A549 (cell line): ENCODE results near the gene IRF9. TPM values are rescaled to one million over a fixed set of nuclear protein-coding genes. Genes with fewer than 3 reads are reported as not detected.

ENCODE experiments used
- ATAC-seq, 2 experiments: fragments of 200-7000 bp in 1 of 2; fragments of >200 bp in 1 of 2; cut with Nextera tagmentation in 1 of 2; cut with Tn5 transposase in 1 of 2; 3 replicates each; pipeline versions ENCODE4 v1.8.0 to v1.9.1; 2018 to 2020; ENCODE audit warnings: mild to moderate bottlenecking in 1 of 2, moderate library complexity in 1 of 2
- CTCF ChIA-PET: fragments of 300-600 bp; sonication (Branson Sonifier 250); formaldehyde crosslinking; extraction: SDS; loops from one replicate; lab custom pipeline; 2021; ENCODE audit warnings: antibody characterized with exemption, inconsistent platforms; lab: Yijun Ruan, JAX
- POLR2A ChIA-PET: fragments of 350-600 bp; formaldehyde crosslinking; extraction: SDS; loops from one replicate; lab custom pipeline; 2021; ENCODE audit warnings: antibody characterized with exemption, inconsistent platforms; lab: Yijun Ruan, JAX
- DNase-seq, 2 experiments: peaks; one replicate each; pipeline versions ENCODE4 v3.0.0 to v3.0.0-alpha.2; 2011 to 2016; ENCODE audit warnings: low read depth in 1 of 2, low spot score in 1 of 2
- FAIRE-seq: peaks from 2 replicates; lab custom pipeline; 2011; peaks lifted over from hg19 to GRCh38; lab: Jason Lieb, UNC
- H3K27ac ChIP-seq, 2 experiments: fragments of >200 bp; sonication (Bioruptor Twin); formaldehyde crosslinking; 3 replicates each; pipeline ENCODE4 v1.5.1; 2016 to 2017
- H3K4me1 ChIP-seq: fragments of >200 bp; sonication (Bioruptor Twin); formaldehyde crosslinking; 3 replicates; pipeline ENCODE4 v1.6.1; 2016
- H3K4me2 ChIP-seq: fragments of >200 bp; sonication (Bioruptor Twin); formaldehyde crosslinking; 3 replicates; pipeline ENCODE4 v1.6.1; 2016
- H3K4me3 ChIP-seq: fragments of >200 bp; sonication (Bioruptor Twin); formaldehyde crosslinking; 3 replicates; pipeline ENCODE4 v1.5.1; 2016
- H3K9me3 ChIP-seq: fragments of >200 bp; sonication (Bioruptor Twin); formaldehyde crosslinking; 3 replicates; pipeline ENCODE4 v1.6.1; 2016
- CBX2 ChIP-seq: fragments of 200-600 bp; sonication (generic); IDR thresholded peaks from 2 replicates; pipeline ENCODE4 v1.6.1; 2016; ENCODE audit warnings: low read depth, mild to moderate bottlenecking, borderline replicate concordance
- EHMT2 ChIP-seq: fragments of 200-600 bp; sonication (generic); IDR thresholded peaks from 2 replicates; pipeline ENCODE4 v1.6.1; 2016; ENCODE audit warnings: antibody characterized with exemption, low read depth, mild to moderate bottlenecking, moderate library complexity
- EP300 ChIP-seq, 2 experiments: fragments of >200 bp; sonication (Bioruptor Twin); formaldehyde crosslinking; IDR thresholded peaks; 2 replicates in 1 of 2; 3 replicates in 1 of 2; pipeline ENCODE4 v1.6.1; 2016 to 2017
- ESRRA ChIP-seq: fragments of 150-350 bp; IDR thresholded peaks from 2 replicates; pipeline ENCODE4 v1.6.1; 2014; ENCODE audit warnings: mild to moderate bottlenecking, low read length, borderline replicate concordance
- FOSB ChIP-seq: fragments of 250-450 bp; sonication (Bioruptor Pico); IDR thresholded peaks from 2 replicates; pipeline ENCODE4 v1.5.0; 2020; ENCODE audit warnings: mild to moderate bottlenecking, moderate library complexity
- HEYL ChIP-seq: fragments of 250-450 bp; sonication (Bioruptor Pico); IDR thresholded peaks from 2 replicates; pipeline ENCODE4 v1.8.0; 2021; ENCODE audit warnings: mild to moderate bottlenecking, moderate library complexity
- HOXB13 ChIP-seq: fragments of 250-450 bp; sonication (Bioruptor Pico); IDR thresholded peaks from 2 replicates; pipeline ENCODE4 v1.5.0; 2020; ENCODE audit warnings: low read depth, mild to moderate bottlenecking, moderate library complexity
- HOXB5 ChIP-seq: fragments of 250-450 bp; sonication (Bioruptor Pico); IDR thresholded peaks from 2 replicates; pipeline ENCODE4 v1.5.0; 2020; ENCODE audit warnings: mild to moderate bottlenecking, moderate library complexity
- MAX ChIP-seq: IDR thresholded peaks from 2 replicates; pipeline ENCODE4 v1.6.1; 2012
- MYC ChIP-seq: IDR thresholded peaks from 2 replicates; pipeline ENCODE4 v1.6.1; 2012; ENCODE audit warnings: mild to moderate bottlenecking, inconsistent platforms, low read length, improper control_type of control experiment, borderline replicate concordance
- NFE2L2 ChIP-seq: fragments of 150-350 bp; conservative IDR thresholded peaks from 2 replicates; pipeline ENCODE4 v1.6.1; 2014; ENCODE audit warnings: low read length
- RCOR1 ChIP-seq: fragments of 150-350 bp; IDR thresholded peaks from 2 replicates; pipeline ENCODE4 v1.6.1; 2014; ENCODE audit warnings: antibody characterized with exemption, low read length, low read depth
- SREBF2 ChIP-seq: fragments of 450-650 bp; IDR thresholded peaks from 2 replicates; pipeline ENCODE4 v1.6.1; 2014; ENCODE audit warnings: mild to moderate bottlenecking, moderate library complexity
- TFCP2L1 ChIP-seq: fragments of 250-450 bp; sonication (Bioruptor Pico); IDR thresholded peaks from 2 replicates; pipeline ENCODE4 v1.5.0; 2021; ENCODE audit warnings: mild to moderate bottlenecking
- TP53 ChIP-seq: fragments of 250-450 bp; sonication (Bioruptor Pico); IDR thresholded peaks from 2 replicates; pipeline ENCODE4 v1.5.0; 2021; ENCODE audit warnings: mild to moderate bottlenecking, moderate library complexity
- USF2 ChIP-seq: fragments of 450-650 bp; IDR thresholded peaks from 2 replicates; pipeline ENCODE4 v1.6.1; 2014; ENCODE audit warnings: antibody characterized with exemption
- ZFP36 ChIP-seq: fragments of 450-650 bp; IDR thresholded peaks from 2 replicates; pipeline ENCODE4 v1.6.1; 2014; ENCODE audit warnings: borderline replicate concordance; ENCODE audit not compliant: partially characterized antibody
- ZNF302 ChIP-seq: fragments of 250-450 bp; sonication (Bioruptor Pico); IDR thresholded peaks from 2 replicates; pipeline ENCODE4 v1.9.0; 2021; ENCODE audit warnings: inconsistent platforms, mild to moderate bottlenecking, moderate library complexity
- WGBS: methylation state at CpG from one replicate; pipeline ENCODE4 v1.1.6; 2017; ENCODE audit errors: missing lambda C conversion rate; 5-methylcytosine and 5-hydroxymethylcytosine counted together
- polyA plus RNA-seq, 4 experiments: library from polyadenylated mRNA; depleted of rRNA in 3 of 4; stranded (reverse); fragments of >200 nt; fragmentation: RNase III in 1 of 4; extraction: RNeasy Plus Mini Kit Qiagen cat#74134 plus additional on column Dnase treatment in 1 of 4; gene quantifications; 2 replicates in 3 of 4; 3 replicates in 1 of 4; pipeline ENCODE4 v1.2.3, GENCODE V29; 2011 to 2017
- TF ChIP-seq, protein P1 (sequence below): fragments of >200 bp; sonication (Bioruptor Twin); formaldehyde crosslinking; IDR thresholded peaks from 2 replicates; pipeline ENCODE4 v1.6.1; 2016
- TF ChIP-seq, protein P2 (sequence below): IDR thresholded peaks from 2 replicates; pipeline ENCODE4 v1.6.1; 2012
- TF ChIP-seq, protein P3 (sequence below): IDR thresholded peaks from 2 replicates; pipeline ENCODE4 v1.6.1; 2012; ENCODE audit warnings: low read depth, borderline replicate concordance
- TF ChIP-seq, protein P4 (sequence below): fragments of 250-450 bp; sonication (Bioruptor Pico); IDR thresholded peaks from 2 replicates; pipeline ENCODE4 v1.5.0; 2020; ENCODE audit warnings: low read depth, mild to moderate bottlenecking, moderate library complexity

The IRF9 gene
- polyA plus RNA-seq, 2 of the 4 experiments (the other 2 are of a cell fraction): 19.0 to 23.1 TPM

DNA sequence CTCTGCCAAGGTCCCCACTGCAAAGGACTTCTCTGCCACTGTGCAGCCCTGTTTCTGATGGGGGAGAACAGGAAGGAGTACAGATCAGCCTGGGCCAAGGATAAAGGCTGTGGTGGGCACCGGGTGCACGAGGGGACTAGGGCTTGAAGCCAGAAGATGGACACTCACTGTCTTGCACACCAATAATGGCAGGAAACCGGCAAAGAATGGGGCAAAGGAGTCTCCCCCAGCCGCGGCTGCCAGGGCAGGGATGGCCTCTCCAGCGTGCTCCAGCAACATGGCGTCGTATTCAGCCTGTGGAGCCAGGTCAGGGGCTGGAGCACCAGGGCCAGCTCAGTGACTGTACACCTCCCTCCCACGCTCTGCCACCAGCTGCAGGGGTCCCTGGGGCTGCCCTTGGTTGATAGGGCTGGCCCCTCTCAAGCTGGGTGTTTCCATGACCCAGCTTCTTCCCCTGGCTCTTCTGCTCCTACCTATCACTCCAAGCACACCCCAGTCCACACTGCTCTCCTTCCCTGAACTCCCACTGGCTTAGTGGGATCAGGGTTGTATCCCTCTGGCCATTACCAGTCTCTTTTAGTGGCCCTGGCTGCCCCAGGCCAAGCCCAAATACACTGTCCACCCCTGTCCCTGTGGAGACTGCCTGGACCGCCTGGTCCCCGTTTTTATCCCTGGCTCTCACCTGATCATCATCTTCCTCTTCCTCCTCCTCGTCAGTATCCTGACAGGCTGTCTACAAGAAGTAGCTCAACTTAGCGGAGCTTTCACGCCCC lies 21.2 kb downstream of the IRF9 start:
- CTCF ChIA-PET: interaction anchor here (0.7 to 8.0 kb wide), 2 partner anchors 22 to 27 kb away, joined by 3 to 64 read pairs; partner anchors contain the start of gene IRF9
- no peak overlapping the region for H3K4me2 ChIP-seq
- H3K9me3 ChIP-seq: no peaks in the 10 kb centered on the region
- no peak overlapping the region for H3K27ac ChIP-seq
- ATAC-seq: no peak; a peak in 1 of 6 replicates
- FAIRE-seq: no peak
- TF ChIP-seq HOXB13 (CRISPR knock-in tag): no peak
- no peak for TF ChIP-seq HEYL (CRISPR knock-in tag)
- no peak for TF ChIP-seq CBX2
- TF ChIP-seq TP53 (CRISPR knock-in tag): no peak
- TF ChIP-seq ZNF302 (CRISPR knock-in tag): no peak
- no peak for TF ChIP-seq HOXB5 (CRISPR knock-in tag)
- TF ChIP-seq, protein P1, sequence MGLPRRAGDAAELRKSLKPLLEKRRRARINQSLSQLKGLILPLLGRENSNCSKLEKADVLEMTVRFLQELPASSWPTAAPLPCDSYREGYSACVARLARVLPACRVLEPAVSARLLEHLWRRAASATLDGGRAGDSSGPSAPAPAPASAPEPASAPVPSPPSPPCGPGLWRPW: no peak
- TF ChIP-seq EHMT2: no peak
- TF ChIP-seq, protein P2, sequence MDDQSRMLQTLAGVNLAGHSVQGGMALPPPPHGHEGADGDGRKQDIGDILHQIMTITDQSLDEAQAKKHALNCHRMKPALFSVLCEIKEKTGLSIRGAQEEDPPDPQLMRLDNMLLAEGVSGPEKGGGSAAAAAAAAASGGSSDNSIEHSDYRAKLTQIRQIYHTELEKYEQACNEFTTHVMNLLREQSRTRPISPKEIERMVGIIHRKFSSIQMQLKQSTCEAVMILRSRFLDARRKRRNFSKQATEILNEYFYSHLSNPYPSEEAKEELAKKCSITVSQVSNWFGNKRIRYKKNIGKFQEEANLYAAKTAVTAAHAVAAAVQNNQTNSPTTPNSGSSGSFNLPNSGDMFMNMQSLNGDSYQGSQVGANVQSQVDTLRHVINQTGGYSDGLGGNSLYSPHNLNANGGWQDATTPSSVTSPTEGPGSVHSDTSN: no peak
- no peak for TF ChIP-seq ESRRA
- no peak for TF ChIP-seq RCOR1
- no peak for TF ChIP-seq NFE2L2
- TF ChIP-seq MYC: no peak
- TF ChIP-seq TFCP2L1: no peak
- TF ChIP-seq FOSB (CRISPR knock-in tag): no peak
- TF ChIP-seq, protein P3, sequence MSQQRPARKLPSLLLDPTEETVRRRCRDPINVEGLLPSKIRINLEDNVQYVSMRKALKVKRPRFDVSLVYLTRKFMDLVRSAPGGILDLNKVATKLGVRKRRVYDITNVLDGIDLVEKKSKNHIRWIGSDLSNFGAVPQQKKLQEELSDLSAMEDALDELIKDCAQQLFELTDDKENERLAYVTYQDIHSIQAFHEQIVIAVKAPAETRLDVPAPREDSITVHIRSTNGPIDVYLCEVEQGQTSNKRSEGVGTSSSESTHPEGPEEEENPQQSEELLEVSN: no peak
- TF ChIP-seq USF2: no peak
- TF ChIP-seq EP300 (IDR thresholded peaks at IDR 0.05): no peak
- TF ChIP-seq, protein P4, sequence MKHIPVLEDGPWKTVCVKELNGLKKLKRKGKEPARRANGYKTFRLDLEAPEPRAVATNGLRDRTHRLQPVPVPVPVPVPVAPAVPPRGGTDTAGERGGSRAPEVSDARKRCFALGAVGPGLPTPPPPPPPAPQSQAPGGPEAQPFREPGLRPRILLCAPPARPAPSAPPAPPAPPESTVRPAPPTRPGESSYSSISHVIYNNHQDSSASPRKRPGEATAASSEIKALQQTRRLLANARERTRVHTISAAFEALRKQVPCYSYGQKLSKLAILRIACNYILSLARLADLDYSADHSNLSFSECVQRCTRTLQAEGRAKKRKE (CRISPR knock-in tag): no peak
- TF ChIP-seq, all 56 proteins: peak for 0
- POLR2A ChIA-PET: interaction anchor here (1.2 kb wide), 1 partner anchor 68 kb away, joined by 3 read pairs; the partner anchor contains the start of genes DCAF11 and NRL
- Histone ChIP-seq H3K4me1 (peaks cover 4% of the 10 kb centered on the region; the same call in 2 of the 3 replicates), H3K4me3 (no peak overlapping the region)
- no peak for DNase-seq
- WGBS: 89% methylated on average over 14 of the region's 14 CpGs

DNA sequence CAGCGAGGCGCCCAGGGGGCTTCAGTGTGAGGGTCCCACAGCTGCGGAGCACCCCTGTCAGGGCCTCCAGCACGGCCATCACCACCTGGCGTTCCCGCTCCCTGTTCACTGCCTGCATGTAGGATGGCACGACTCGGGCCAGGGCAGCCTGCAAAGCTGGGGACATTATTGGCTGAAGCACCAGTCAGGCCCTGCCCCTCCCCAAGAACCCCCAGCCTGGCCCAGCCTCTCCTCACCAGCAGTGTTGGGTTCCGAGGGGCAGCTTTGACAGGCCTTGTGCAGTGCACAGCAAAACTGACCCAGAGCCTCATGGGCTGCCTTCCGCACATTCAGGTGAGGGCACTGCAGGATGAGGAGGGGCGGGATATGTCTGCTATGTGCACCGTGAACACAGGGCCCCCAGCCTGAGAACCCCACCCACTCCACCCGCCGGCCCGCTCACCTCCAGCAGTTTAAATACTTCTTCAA lies 22.0 kb downstream of the IRF9 start:
- no peak overlapping the region for H3K27ac ChIP-seq
- no peak overlapping the region for H3K4me2 ChIP-seq
- ChIA-PET CTCF (interaction anchor here (8.0 kb wide), 1 partner anchor 22 kb away, joined by 64 read pairs; the partner anchor contains the start of gene IRF9), POLR2A (interaction anchor here (1.2 kb wide), 1 partner anchor 69 kb away, joined by 3 read pairs; the partner anchor contains the start of genes DCAF11 and NRL)
- no peak for DNase-seq
- H3K9me3 ChIP-seq: no peaks in the 10 kb centered on the region
- no peak for FAIRE-seq
- H3K4me1 ChIP-seq: peaks cover 9% of the 10 kb centered on the region; the same call in 2 of the 3 replicates
- no peak overlapping the region for H3K4me3 ChIP-seq
- TF ChIP-seq ZFP36 (no peak), HOXB5 (CRISPR knock-in tag) (no peak), MAX (no peak), SREBF2 (no peak)
- TF ChIP-seq, protein P3: no peak
- ATAC-seq: no peak
- 91% methylated on average over 7 of the region's 15 CpGs for WGBS
